Smooth muscle cell (in vitro differentiated cells): ENCODE data around the gene CARMIL1. TPM values are rescaled to one million over a fixed set of nuclear protein-coding genes. Genes with fewer than 3 reads are reported as not detected.

Experiments used
- DNase-seq: peaks from one replicate; lab custom pipeline; 2025; ENCODE audit not compliant: unreplicated experiment; lab: John Stamatoyannopoulos, UW
- H2AFZ ChIP-seq: fragments of 200-600 bp; sonication (generic); 2 replicates; pipeline ENCODE4 v1.6.0; 2016; ENCODE audit warnings: antibody characterized with exemption, low read depth, mild to moderate bottlenecking
- H3F3A ChIP-seq: fragments of 200-600 bp; sonication (generic); 2 replicates; pipeline ENCODE4 v1.6.0; 2017; ENCODE audit warnings: antibody characterized with exemption, low read depth
- H3K27ac ChIP-seq: fragments of 200-600 bp; sonication (generic); 2 replicates; pipeline ENCODE4 v1.5.1; 2016; ENCODE audit warnings: low read depth, mild to moderate bottlenecking
- H3K27me3 ChIP-seq: fragments of 200-600 bp; sonication (generic); 2 replicates; pipeline ENCODE4 v1.6.1; 2016; ENCODE audit warnings: low read depth, mild to moderate bottlenecking
- H3K36me3 ChIP-seq: fragments of 200-600 bp; sonication (generic); 2 replicates; pipeline ENCODE4 v1.5.1; 2016; ENCODE audit warnings: low read depth
- H3K4me1 ChIP-seq: fragments of 200-600 bp; sonication (generic); 2 replicates; pipeline ENCODE4 v1.5.1; 2016; ENCODE audit warnings: low read depth
- H3K4me2 ChIP-seq: fragments of 200-600 bp; sonication (generic); 2 replicates; pipeline ENCODE4 v1.6.0; 2016; ENCODE audit warnings: mild to moderate bottlenecking
- H3K4me3 ChIP-seq: fragments of 200-600 bp; sonication (generic); 2 replicates; pipeline ENCODE4 v1.5.1; 2016; ENCODE audit warnings: mild to moderate bottlenecking
- H3K79me2 ChIP-seq: fragments of 200-600 bp; sonication (generic); 2 replicates; pipeline ENCODE4 v1.6.0; 2016; ENCODE audit warnings: low read depth, mild to moderate bottlenecking
- H3K9ac ChIP-seq: fragments of 200-600 bp; sonication (generic); 2 replicates; pipeline ENCODE4 v1.6.0; 2016; ENCODE audit warnings: low read depth
- H3K9me3 ChIP-seq: fragments of 200-600 bp; sonication (generic); replicated peaks from 2 replicates; pipeline ENCODE4 v1.5.1; 2016; ENCODE audit warnings: low read depth
- H4K20me1 ChIP-seq: fragments of 200-600 bp; sonication (generic); 2 replicates; pipeline ENCODE4 v1.6.0; 2016; ENCODE audit warnings: low read depth
- WGBS: methylation state at CpG from one replicate; pipeline ENCODE4 v1.1.7; 2016; ENCODE audit warnings: low lambda C conversion rate; 5-methylcytosine and 5-hydroxymethylcytosine counted together
- polyA plus RNA-seq: library from polyadenylated mRNA; unstranded; fragments of >200 nt; fragmentation: Nextera tagmentation; extraction: Ambion mirVana; gene quantifications from 2 replicates; pipeline ENCODE4 v1.2.1, GENCODE V29; 2016
- total RNA-seq: library from RNA; depleted of rRNA; stranded (reverse); fragments of >200 nt; gene quantifications from 2 replicates; pipeline ENCODE4 v1.2.3, GENCODE V29; 2014
- TF ChIP-seq, protein P1 (sequence below): fragments of 200-600 bp; sonication (generic); IDR thresholded peaks from 2 replicates; pipeline ENCODE4 v1.5.1; 2017; ENCODE audit warnings: borderline replicate concordance, mild to moderate bottlenecking, antibody characterized with exemption; ENCODE audit not compliant: insufficient read depth, poor library complexity, severe bottlenecking

The CARMIL1 gene
- total and polyA plus RNA-seq, 2 experiments from 2014 or later: 7.6 to 24.1 TPM

- no peak overlapping the region for H2AFZ ChIP-seq
- peaks cover 7% of the 10 kb centered on the region for H3K4me1 ChIP-seq
- TF ChIP-seq, protein P1, sequence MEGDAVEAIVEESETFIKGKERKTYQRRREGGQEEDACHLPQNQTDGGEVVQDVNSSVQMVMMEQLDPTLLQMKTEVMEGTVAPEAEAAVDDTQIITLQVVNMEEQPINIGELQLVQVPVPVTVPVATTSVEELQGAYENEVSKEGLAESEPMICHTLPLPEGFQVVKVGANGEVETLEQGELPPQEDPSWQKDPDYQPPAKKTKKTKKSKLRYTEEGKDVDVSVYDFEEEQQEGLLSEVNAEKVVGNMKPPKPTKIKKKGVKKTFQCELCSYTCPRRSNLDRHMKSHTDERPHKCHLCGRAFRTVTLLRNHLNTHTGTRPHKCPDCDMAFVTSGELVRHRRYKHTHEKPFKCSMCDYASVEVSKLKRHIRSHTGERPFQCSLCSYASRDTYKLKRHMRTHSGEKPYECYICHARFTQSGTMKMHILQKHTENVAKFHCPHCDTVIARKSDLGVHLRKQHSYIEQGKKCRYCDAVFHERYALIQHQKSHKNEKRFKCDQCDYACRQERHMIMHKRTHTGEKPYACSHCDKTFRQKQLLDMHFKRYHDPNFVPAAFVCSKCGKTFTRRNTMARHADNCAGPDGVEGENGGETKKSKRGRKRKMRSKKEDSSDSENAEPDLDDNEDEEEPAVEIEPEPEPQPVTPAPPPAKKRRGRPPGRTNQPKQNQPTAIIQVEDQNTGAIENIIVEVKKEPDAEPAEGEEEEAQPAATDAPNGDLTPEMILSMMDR: no peak
- no peak overlapping the region for H3K9ac ChIP-seq
- H3K36me3 ChIP-seq: no peaks in the 10 kb centered on the region
- no peak for DNase-seq
- no peaks in the 10 kb centered on the region for H3K27me3 ChIP-seq
- no peaks in the 10 kb centered on the region for H3F3A ChIP-seq
- H3K79me2 ChIP-seq: peaks cover 35% of the 10 kb centered on the region
- no peaks in the 10 kb centered on the region for H3K9me3 ChIP-seq
- no peak overlapping the region for H3K4me2 ChIP-seq
- no peak overlapping the region for H3K4me3 ChIP-seq
- WGBS: 94% methylated on average over 4 of the region's 4 CpGs
- peaks cover 12% of the 10 kb centered on the region for H4K20me1 ChIP-seq
- H3K27ac ChIP-seq: no peak overlapping the region
These were observed 47.0 kb downstream of the CARMIL1 start for GRCh38 chr6:25326126-25326525.

GRCh38 chr6:25326960-25327359, 47.8 kb downstream of the CARMIL1 start:
- no peaks in the 10 kb centered on the region for H3K36me3 ChIP-seq
- DNase-seq: no peak
- peaks cover 7% of the 10 kb centered on the region for H3K4me1 ChIP-seq
- H3K79me2 ChIP-seq: peaks cover 36% of the 10 kb centered on the region
- no peak overlapping the region for H3K4me2 ChIP-seq
- WGBS: 95% methylated on average over 4 of the region's 4 CpGs
- H3K9me3 ChIP-seq: no peaks in the 10 kb centered on the region
- no peak overlapping the region for H3K27ac ChIP-seq
- H3K4me3 ChIP-seq: no peak overlapping the region
- H2AFZ ChIP-seq: no peak overlapping the region
- H3K9ac ChIP-seq: no peak overlapping the region
- TF ChIP-seq, protein P1: no peak
- H3K27me3 ChIP-seq: no peaks in the 10 kb centered on the region
- no peaks in the 10 kb centered on the region for H3F3A ChIP-seq
- peaks cover 13% of the 10 kb centered on the region for H4K20me1 ChIP-seq

GRCh38 chr6:25327432-25327831, 48.3 kb downstream of the CARMIL1 start:
- peaks cover 13% of the 10 kb centered on the region for H4K20me1 ChIP-seq
- TF ChIP-seq, protein P1: no peak
- H3K9ac ChIP-seq: no peak overlapping the region
- no peaks in the 10 kb centered on the region for H3F3A ChIP-seq
- DNase-seq: no peak
- peaks cover 38% of the 10 kb centered on the region for H3K79me2 ChIP-seq
- H3K4me2 ChIP-seq: no peak overlapping the region
- WGBS: 95% methylated on average over 2 of the region's 2 CpGs
- no peak overlapping the region for H2AFZ ChIP-seq
- no peaks in the 10 kb centered on the region for H3K36me3 ChIP-seq
- H3K4me1 ChIP-seq: peaks cover 7% of the 10 kb centered on the region
- no peaks in the 10 kb centered on the region for H3K9me3 ChIP-seq
- H3K27ac ChIP-seq: no peak overlapping the region
- no peak overlapping the region for H3K4me3 ChIP-seq
- H3K27me3 ChIP-seq: no peaks in the 10 kb centered on the region

GRCh38 chr6:25329161-25329817, 50.1 kb downstream of the CARMIL1 start:
- Histone ChIP-seq H3K36me3 (no peaks in the 10 kb centered on the region), H3F3A (no peaks in the 10 kb centered on the region), H3K4me2 (no peak overlapping the region), H2AFZ (no peak overlapping the region), H3K27ac (no peak overlapping the region), H3K9me3 (no peaks in the 10 kb centered on the region), H4K20me1 (peaks cover 12% of the 10 kb centered on the region), H3K4me1 (peaks cover 2% of the 10 kb centered on the region), H3K27me3 (no peaks in the 10 kb centered on the region), H3K79me2 (peaks cover 51% of the 10 kb centered on the region), H3K4me3 (no peak overlapping the region), H3K9ac (no peak overlapping the region)
- WGBS: 90% methylated on average over 5 of the region's 5 CpGs
- no peak for DNase-seq
- TF ChIP-seq, protein P1: no peak
